SKM-1 (cell line): ENCODE data around the gene SPTSSB.

Experiments
- DNase-seq: peaks from one replicate; lab custom pipeline; 2025; ENCODE audit not compliant: unreplicated experiment; lab: John Stamatoyannopoulos, UW

SPTSSB gene

GRCh38 chr3:161339517-161340500, 31.5 kb downstream of the SPTSSB start:
- no peak for DNase-seq

- no peak for DNase-seq
Observed at GRCh38 chr3:161337311-161337710, 34.0 kb downstream of the SPTSSB start.

- no peak for DNase-seq
Observed at GRCh38 chr3:161336661-161337060, 34.7 kb downstream of the SPTSSB start.

GRCh38 chr3:161333696-161334095, 37.6 kb downstream of the SPTSSB start:
- peak; percentile 81 for DNase-seq

GRCh38 chr3:161332792-161333191, 38.5 kb downstream of the SPTSSB start:
- no peak for DNase-seq

DNA sequence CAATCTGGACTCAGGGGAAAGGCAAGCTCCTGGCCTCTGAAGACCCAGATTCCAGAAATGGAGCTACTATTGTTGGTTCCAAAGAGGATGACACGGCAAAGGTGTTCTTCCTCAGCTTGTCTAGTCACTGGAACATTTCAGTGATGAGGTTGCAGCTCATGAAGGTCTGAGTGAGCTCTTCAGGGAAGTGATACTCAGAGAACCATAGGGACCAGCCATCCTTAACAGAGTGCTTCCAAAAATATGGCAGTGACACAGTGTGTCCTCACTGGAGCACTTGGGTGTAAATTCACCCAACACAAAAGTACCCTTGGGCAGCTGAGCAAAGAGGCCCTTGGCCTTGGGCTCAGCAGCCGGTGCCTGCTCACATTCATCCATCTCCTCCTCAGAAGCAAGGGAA, 46.3 kb downstream of the SPTSSB start:
- DNase-seq = no peak

DNA sequence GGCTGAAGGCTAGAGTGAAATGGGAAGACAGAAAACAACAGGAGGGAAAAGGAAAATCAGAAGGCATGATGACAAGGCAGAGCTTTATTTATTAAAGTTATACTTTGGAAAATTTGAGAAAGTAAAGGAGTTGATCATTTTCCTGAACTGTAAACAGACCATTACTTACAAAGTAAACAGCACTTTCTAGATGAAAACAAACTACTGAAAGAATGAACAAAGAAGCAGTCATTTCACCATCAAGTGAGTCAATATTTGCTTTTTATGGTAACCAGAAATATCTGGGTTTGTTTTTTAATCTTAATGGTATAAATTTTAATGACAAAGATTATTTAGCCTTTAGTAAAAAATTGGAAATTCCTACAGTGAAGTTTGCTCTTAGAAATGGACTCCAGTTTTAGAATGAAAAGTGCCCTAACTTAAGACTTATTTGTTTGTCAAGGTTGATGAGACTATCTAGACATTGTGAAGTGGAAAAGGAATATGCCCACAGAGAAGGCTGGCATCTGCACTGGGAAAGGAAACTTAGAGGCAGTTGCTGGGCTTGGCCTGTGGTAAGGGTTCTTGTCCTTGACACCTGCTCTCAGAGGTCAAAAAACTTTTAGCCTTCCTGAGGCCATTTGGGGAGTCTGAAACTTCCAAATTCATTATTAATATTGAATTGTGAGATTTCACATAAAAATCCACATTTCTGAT, 47.2 kb downstream of the SPTSSB start:
- no peak for DNase-seq

- DNase-seq = no peak
Observed at GRCh38 chr3:161322781-161323568, 48.3 kb downstream of the SPTSSB start.

DNA sequence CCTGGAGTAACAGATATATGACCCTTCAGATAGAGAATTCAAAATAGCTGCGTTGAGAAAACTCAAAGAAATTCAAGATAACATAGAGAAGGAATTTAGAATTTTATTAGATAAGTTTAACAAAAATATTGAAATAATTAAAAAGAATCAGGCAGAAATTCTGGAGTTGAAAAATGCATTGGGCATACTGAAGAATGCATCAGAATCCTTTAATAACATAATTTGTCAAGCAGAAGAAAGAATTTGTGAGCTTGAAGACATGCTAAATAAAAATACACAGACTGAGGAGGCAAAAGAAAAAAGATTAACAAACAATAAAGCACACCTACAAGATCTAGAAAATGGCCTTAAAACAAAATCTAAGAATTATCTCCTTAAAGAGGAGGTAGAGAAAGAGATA, 50.5 kb downstream of the SPTSSB start:
- no peak for DNase-seq

DNA sequence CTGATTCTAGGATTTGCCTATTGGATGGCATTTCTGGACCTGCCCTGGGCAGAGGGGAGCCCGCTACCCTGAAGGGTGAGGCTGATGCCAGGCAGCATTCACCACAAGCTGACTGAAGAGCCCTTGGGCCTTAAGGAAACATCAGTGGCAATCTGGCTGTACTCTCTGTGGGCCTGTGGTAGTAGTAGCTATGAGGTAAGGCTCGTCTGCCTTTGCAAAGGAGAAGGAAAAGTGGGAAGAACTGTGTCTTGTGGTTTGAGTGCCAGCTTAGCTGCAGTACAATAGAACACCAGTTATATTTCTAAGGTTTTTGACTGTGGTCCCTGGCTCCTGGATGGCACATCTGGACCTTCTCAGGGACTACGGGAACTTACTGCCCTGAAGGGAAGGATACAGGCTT, 51.5 kb downstream of the SPTSSB start:
- no peak for DNase-seq

GRCh38 chr3:161317077-161317476, 54.2 kb downstream of the SPTSSB start:
- DNase-seq = no peak

DNA sequence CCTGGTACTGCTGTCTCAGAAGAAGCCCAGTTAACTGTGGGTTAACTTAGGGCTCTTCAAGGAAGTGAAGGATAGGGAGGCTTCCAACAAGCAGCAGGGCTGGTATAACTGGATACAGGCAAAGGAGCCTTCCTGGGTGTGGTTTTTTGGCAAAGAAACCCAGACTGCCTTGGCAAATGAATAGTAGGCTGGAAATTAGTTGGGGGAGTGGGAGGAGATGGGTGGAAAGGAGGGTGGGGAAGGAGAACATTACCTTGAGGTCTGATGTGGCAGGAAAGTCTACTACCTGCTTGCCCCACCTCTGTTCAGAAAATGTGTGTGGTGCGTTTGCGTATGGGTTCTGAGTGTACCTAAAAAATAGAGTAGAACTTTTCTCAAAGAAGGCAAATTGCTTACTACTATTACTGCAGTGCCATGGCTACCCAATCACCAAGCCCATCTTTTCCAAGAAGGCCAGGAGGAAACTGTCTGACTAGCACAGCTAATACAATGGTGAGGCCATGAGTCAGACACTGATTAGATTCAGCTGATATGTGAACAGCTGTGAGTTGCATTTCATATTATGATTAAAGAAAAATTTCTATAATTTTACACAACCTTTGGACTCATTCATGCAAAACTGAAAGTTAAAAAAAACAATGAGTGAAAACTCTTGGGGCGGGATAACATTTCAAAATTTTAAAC, 55.2 kb downstream of the SPTSSB start:
- no peak for DNase-seq

DNA sequence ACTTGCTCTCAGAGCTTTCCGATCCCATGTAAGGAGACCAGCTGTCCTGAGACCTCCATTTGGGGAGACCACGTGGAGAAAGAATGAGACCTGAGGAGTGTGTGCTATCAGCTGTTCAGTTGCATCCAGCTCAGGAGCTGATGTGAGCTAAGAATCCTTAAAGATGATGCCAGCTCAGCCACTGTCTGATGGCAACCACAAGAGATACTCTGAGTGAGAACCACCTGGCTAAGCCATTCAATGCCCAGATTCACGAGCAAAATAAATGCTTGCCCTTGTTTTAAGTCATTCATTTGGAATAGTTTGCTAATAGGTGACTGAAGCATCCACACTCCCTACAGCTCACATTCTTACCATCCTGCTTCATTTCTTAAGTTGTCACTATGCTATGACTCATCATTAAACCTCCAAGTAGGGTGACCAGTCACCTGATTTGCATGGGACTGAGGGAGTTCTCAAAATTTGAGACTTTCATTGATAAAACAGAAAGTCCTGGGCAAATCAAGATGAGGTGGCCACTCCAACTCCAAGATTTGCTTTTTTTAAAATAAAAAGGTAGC, 56.4 kb downstream of the SPTSSB start:
- DNase-seq = no peak

DNA sequence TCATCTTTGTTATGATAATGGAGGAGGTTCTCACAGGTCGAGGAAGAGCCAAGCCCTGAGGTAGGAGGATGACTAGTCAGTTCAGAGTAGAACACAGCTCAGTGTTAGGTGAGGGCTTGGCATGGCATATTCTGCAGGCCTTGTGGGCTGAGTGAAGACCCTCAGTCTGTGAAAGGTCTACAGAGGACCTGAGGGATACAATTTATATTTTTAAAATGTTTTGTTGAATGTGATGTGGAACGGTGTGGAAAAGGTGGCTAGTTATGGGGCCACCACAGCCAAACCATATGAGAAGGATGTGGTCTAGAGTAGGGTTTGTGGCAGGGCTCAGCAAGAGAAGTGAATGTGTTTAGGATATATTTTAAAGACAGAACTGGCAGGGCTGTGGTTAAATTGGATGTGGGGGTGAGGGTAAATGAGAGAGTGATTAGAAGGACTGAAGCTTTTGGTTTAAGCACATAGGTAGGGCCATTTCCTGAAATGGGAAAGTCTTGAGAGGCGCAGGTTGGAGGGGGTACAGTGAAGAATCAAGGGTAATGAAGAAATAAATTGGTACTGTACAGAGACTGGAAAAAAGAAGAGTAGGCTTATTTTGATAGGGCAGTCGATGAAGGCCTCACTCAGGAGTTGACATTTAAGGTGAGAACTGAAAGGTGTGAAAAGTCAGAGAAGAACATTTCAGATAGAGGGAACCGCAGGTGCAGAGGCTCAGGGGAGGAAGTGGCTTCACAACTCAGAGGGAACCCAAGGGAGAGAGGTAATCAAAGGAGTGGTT, 60.5 kb downstream of the SPTSSB start:
- DNase-seq = no peak

- DNase-seq = peak; percentile 25
Observed at GRCh38 chr3:161305095-161305991, 66.0 kb downstream of the SPTSSB start.

DNA sequence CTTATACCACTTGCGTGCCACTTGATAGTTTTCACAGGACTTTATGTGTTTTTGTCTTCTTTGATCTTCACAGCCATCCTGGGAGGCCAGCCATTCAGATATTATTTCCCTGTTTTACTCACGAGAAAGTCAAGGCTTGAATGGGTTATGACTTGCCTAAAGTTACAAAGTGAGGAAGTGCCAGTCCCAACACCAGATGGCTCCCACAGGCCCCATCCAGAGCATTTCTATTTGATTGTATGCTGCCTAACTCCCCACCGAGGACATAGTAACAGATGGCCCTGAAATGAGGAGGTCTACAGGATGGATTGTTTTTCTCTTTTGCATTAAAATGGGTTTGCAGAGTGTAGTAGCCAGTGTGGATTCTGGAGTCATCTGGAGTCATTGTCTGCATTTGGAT, 74.5 kb downstream of the SPTSSB start:
- DNase-seq = no peak

DNA sequence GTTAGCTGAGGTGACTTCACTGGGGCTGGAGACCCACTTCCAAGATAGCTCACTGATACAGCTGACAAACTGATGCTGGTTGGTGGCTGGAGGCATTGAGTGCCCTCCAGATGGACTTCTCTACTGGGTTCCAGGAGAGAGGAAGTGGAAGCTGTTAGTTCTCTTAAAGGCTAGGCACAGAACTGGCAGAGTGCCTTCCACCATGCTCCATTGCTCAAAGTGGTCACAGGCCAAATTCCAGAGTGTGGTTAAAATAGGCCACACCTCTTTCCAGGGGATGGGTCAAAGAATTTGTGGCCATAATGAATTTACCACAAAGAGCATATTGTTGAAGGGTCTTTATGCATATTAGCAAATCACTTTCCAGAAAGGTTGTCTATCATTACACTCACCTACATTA, 76.0 kb downstream of the SPTSSB start:
- no peak for DNase-seq
